PFSK-1 (cell line): ENCODE measurements around the gene CYP4F3.

Experiments
- FOXP2 ChIP-seq: optimal IDR thresholded peaks from 2 replicates; pipeline ENCODE3; 2011; ENCODE audit warnings: borderline replicate concordance, control low read depth, inconsistent platforms; ENCODE audit not compliant: insufficient read depth; ENCODE audit errors: extremely low read length, extremely low read depth
- POLR2AphosphoS5 ChIP-seq: IDR thresholded peaks from 2 replicates; pipeline ENCODE4 v1.6.1; 2012; ENCODE audit warnings: low read depth, mild to moderate bottlenecking, control low read depth, low read length, moderate library complexity
- REST ChIP-seq, 2 experiments: IDR thresholded peaks; 2 replicates each; pipeline versions ENCODE4 v1.6.1 to v1.8.0; 2011 to 2012; ENCODE audit warnings: low read depth in 2 of 2, low read length in 2 of 2, control low read depth in 1 of 2, inconsistent platforms in 1 of 2, mild to moderate bottlenecking in 1 of 2, moderate library complexity in 1 of 2; ENCODE audit not compliant: insufficient read depth in 1 of 2
- SIN3A ChIP-seq: IDR thresholded peaks from 2 replicates; pipeline ENCODE4 v1.6.1; 2012; ENCODE audit warnings: mild to moderate bottlenecking, low read length, moderate library complexity, borderline replicate concordance; ENCODE audit not compliant: insufficient read depth
- TAF1 ChIP-seq: IDR thresholded peaks from 2 replicates; pipeline ENCODE4 v1.6.1; 2012; ENCODE audit warnings: low read length, control low read depth, borderline replicate concordance; ENCODE audit not compliant: insufficient read depth

The CYP4F3 gene

DNA sequence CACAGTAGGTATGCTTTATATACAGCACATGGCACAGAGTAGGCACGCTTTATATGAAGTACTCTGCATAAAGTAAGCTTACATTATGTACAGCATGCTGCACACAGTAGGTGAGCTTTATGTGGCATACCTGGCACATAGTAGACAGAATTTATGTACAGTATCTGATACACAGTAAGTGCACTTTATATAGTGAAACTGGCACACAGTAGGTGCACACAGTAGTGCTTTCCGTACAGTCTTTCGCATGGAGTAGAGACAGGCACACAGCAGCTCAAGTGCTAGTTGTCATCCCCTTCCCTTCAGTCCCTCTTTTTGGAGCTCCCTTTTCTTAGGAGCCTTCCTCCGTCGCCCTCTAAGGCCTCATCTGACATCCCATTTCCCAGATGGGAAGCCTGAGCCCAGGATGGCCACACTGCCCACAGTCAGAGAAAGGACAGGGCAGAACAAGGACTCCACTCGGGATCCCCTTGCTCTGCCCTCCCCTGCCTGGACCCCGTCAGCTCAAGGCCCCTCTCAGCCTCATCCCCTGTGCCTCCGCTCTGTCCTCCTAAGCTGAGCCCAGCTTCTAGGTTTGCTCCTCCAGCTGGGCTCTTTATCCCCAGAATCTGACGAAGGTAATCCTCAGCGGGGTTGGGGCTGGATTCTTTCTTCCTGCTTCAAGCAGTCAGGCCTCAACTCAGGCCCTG is 31.3 kb downstream of the CYP4F3 start:
- TF ChIP-seq FOXP2 = no peak
- TF ChIP-seq REST (IDR thresholded peaks at IDR 0.05; ENCODE audit: insufficient read depth in 1 of 2, low read depth in 2 of 2, low read length in 2 of 2) = no peak
- no peak for TF ChIP-seq SIN3A
- TF ChIP-seq TAF1 = no peak
- TF ChIP-seq POLR2AphosphoS5 = no peak

DNA sequence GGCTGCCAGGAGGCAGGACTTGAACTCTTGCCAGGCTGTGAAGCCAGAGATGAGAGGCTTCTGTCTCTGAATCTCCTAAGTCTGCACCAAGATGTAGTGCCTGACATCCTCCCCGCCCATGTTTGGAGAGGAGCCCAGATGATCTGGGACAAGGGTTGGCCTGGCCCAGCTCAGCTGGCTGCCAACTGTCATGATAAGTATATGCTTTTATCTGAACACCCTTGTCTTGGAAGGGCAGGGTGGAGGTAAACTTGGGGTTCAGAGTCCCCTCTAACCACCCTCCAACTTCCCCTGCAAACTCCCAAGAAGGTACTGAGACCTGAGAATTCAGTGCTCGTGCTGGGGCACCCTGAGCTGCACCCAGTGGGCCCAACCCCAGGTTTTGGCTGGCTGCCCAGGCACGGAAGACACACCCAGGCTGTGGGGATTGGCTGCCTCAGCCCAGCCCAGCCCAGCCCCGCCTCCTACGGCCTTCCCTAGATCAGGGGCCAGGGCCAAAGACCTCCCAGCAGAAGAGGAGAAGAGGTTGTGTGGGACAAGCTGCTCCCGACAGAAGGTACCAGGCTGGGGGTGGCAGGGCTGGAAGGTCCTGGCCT is 32.0 kb downstream of the CYP4F3 start, which contains the start of gene CYP4F12:
Gene CYP4F12 (plus strand): TSS at position 508 of the 596 bp plus-strand sequence. CDS start 443 bp downstream, outside the sequence.
- TF ChIP-seq POLR2AphosphoS5 (no peak), FOXP2 (no peak), TAF1 (no peak), REST (IDR thresholded peaks at IDR 0.05; ENCODE audit: insufficient read depth in 1 of 2, low read depth in 2 of 2, low read length in 2 of 2) (no peak), SIN3A (no peak)

- TF ChIP-seq REST (IDR thresholded peaks at IDR 0.05; ENCODE audit: insufficient read depth in 1 of 2, low read depth in 2 of 2, low read length in 2 of 2) = no peak
- TF ChIP-seq TAF1 = no peak
- TF ChIP-seq FOXP2 = no peak
- no peak for TF ChIP-seq SIN3A
- no peak for TF ChIP-seq POLR2AphosphoS5
Measured at GRCh38 chr19:15673176-15673654, 32.5 kb downstream of the CYP4F3 start.

DNA sequence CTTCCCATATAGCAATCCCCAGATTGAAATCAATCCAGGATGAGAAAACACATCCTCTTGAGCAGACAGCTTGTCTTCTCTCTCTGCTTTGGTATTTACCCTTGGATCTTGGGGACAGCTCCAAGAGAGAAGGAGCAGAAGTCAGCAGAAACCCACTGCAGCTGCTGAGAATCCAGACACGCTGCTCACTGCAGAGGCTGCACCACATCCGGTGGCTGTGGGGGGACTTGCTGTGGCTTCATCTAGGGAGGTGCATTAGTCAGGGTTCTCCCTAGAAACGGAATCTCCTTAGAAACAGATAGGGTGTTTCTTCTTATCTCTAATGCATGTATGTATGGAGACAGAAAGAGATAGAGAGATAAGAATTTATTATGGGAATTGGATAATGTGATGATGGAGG is 34.9 kb downstream of the CYP4F3 start:
- TF ChIP-seq FOXP2 (no peak), TAF1 (no peak), REST (IDR thresholded peaks at IDR 0.05; ENCODE audit: insufficient read depth in 1 of 2, low read depth in 2 of 2, low read length in 2 of 2) (no peak), SIN3A (no peak), POLR2AphosphoS5 (no peak)
